ENCODE measurements around the gene NCAM1.
A peak's percentile ranks its signal among the peaks of the same experiment; 100 is the strongest.
"Not testable (repeated sequence)": the region's sequence is repeated elsewhere in the genome, so short reads cannot be mapped to it uniquely, and the experiment has no call there.

NCAM1 gene

DNA sequence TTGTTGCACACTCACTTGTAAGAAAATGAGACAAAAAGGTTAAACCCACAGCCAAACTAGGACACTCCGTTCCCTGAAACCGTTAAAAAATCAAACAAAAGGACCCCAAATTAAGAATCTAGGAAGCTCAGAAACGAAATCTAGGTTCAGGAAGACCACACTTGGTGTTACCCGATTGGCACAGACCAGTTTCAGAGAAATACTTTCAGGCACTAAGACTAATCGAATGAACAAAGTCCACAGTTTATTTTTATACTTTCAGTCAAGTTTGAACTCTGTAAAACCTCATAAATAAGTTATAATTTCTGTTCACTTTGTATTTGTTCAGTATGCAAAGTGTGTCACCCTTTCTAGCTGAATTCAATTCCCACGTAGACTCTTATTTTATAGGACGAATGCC is 314.4 kb downstream of the NCAM1 start:
- DNase-seq (ENCODE audit: low spot score), result no peak

DNA sequence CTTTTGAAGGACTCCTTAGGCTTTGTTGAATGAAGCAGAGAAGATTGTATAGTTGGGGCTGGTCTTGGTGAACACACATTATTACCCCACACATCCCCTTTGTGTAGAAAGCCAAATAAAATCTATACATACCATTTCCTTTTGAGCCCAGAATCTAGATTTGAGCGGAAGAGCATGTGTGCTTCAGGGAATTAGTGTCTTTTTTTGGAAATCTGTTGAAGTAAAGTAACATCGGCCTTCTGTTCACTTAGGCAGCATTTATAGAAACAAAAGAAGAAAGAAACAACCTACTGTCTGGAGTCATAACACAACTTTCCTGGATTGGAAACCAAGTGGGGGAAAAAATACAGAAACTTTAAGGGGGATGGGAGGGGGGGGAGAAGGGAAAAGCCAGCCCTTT is 315.2 kb downstream of the NCAM1 start:
- no peak for DNase-seq (ENCODE audit: low spot score)

DNA sequence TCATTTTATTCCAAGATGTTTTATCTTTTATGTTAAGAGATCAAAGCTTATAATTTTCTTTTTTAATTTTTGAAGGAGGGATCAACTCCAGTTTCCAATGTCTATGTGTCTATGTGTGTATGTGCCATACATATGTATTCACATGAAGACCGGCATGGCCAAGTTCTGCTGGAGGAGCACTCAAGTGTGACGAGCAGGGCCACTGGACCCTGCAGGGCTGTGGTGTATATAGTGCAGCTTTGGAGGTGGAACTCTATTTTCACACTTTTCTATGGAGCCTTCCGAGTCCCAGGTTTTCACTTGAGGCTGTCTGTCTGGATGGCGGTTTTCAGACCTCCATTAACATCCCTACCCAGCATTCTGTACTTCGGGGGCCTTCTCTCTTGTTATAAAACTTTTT is 316.7 kb downstream of the NCAM1 start:
- no peak for DNase-seq (ENCODE audit: low spot score)

DNA sequence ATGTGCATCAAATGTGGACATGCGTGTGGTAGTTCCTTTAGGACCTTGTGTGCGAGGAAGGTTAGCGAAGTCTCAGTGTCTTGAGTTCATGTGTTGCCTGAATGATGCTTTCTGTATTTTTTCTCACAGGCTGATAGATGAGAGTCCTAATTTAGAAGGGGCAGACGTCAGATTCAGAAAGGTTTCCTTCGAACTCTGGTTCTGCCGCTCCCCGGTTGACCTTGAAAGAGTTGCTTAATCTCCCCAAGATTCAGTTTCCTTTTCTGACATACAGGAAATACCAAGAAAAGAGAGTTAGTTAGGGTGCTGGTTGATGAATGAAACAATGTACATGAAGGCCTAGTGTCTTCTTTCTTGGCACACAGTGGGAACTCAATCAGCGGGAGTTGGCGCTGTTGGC is 317.3 kb downstream of the NCAM1 start:
- DNase-seq (ENCODE audit: low spot score), result no peak

DNA sequence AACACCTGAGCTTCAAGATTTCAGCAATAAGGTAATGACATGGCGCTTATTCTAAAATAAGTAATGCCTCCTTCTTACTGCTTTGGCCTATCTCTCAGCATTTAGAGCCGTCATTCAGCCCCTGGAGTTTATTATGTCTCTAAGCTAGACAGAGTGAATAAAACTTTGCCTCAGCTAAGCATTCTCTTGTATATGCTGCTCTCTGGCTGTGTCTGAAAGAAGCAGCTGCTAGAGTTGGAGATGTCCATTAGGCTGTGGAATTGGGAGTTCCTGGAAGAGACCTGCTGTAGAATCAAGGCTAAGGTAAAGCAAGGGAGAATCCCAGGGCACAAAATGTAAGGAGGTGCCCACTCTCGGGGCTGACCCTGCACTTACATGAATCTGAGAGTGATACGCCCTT is 317.7 kb downstream of the NCAM1 start:
- DNase-seq (ENCODE audit: low spot score), result no peak

DNA sequence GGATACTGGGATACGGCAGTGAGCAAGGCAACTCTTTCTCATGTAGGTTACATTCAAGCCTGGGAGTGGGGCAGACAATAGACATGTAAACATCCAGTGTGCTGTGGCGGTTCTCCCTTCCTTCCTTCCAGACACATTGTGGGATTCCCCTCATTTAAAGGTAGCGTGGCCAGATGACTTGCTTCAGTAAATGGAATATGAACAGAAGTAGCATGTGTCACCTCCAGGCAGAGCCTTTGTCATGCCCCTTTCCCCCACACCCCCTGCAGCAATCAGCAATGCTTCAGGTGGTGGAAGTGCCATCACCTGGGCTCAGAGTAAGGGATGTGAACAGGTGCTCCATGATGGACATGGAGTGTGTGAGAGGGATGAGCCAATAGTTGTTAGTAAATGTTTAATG is 318.4 kb downstream of the NCAM1 start:
- no peak for DNase-seq (ENCODE audit: low spot score)

DNA sequence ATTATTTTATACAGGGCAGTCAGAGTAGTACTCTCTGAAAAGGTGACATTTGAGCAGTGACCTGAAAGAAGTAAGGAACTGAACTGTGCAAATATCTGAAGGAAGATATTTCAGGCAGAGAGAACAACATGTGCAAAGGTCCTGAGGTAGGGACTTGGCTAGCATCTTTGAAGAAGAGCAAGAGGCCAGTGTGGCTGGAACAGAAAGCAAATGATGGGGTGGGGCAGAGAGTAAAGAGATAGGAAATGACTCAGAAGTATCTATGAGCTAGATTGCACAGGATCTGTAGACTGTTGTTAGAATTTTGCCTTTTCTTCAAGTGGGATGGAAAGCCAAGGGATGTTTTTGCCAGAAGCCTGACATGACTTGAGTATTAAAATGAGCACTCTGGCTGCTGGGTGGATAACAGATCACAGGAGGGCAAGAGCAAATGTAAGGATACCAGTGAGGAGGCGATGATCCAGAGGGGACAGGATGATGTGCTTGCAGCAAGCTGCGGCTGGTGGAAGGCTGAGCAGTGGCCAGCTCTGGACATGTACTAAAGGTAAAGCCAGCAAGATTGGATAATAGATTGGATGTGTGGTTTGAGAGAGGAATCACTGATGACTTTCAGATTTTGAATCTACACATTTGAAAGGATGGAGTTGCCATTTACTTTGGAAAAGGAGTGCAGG is 320.0 kb downstream of the NCAM1 start:
- DNase-seq (ENCODE audit: low spot score), result no peak

DNA sequence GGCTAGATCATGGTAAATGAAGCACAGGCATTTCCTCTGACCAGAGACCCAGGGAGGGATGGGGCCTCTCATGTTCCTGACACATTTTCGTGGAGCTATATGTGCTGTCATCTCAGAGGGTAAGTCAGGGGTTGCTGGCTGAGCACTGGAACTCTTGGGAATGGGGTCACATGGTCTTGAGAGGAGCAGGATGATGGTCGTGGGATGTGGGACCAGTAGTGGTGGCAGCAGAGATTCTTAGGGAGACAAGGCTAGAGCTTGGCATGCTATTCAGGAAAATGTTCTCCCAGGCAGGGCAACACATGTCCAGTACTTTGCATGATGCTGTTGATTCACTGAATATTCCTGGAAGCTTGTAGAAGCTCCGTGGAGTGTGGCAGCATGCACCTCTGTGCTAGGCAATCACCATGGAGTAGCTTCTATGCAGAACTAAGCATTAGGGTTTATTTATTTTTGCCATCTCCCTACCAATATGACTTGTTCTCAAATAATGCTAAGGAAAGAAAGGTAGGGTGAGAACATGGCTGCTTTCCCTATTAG is 321.7 kb downstream of the NCAM1 start:
- no peak for DNase-seq (ENCODE audit: low spot score)

DNA sequence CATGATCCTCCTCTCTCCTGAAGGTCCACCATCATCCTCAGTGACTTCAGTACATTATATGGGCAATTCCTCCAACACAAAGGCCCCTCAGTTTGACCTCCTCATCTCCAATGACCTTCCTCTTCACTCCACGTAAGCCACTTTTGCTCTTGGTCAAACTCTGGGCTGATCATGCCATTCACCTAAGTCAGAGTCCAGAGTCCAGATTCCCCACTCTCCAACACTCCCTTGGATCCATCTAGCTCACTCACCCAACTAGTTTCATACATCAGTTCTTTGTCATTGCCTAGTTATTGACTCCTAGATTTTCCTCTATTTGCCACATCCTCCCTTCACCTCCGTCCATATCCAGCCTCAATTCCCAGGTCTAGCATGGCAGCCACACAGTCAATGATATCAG is 322.7 kb downstream of the NCAM1 start:
- no peak for DNase-seq (ENCODE audit: low spot score)

DNA sequence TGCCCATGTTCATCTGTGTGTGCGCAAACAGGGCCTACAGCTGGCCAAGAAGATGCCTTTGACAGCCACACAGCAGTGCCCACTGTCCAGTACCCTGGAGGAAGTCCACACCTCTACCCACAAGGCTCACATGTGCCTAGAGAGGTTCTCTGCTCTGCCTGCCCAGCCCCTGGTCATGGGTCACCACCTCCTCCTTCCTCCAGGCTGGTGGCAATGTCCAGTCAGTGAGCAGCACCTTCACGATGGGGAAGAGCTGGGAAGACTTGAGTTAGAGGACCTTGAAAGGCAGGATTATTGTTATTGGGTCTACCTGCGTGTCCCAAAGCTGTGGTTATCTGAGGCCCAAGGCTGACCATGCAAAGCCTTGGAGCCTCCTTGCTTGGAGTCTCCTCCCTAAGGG is 324.8 kb downstream of the NCAM1 start:
- DNase-seq (ENCODE audit: low spot score), result no peak

DNA sequence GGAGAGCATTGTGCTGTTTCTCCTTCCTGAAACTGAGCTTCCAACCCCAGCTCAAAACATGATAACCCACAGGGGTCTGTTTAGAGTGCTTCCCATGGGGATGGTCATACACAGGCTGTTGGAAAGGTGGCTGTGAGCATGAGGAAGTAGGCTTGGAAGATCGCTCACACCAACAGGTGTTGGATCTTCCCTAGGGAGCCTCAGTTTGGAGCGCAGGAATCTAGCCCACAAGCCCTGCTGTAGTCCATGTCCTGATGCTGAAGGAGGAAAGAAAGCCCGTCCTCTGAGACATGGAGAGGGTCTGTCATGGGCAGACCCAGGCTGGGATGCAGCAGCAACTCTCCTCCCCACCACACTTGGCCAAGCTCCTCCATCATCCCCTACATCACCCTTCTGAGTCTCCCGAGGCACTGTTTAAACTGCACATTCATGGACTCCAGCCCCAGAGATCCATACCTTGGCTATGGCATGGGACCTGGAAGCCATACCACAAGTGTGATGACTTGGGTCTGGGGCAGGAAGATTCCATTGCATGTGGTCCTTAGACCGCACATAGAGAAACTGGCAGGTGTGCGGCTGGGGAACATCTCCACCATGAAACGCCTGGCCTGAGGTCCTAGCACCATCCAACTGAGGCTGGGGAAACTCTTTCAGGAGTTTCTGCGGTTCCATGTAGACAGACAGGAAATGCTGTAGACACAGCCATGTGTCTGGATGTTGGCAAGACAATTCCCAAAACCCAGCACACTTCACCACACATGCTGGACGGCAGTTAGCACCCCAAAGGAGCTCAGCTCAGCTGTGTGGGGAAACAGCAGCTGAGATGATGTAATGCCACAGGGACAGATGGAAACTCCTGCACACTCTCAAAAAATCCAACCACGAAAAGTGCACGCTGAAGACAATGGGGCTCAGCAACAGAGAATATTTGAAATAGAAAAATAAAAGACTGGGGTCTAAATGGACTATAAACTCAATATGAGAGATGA is 325.6 kb downstream of the NCAM1 start:
- no peak for DNase-seq (ENCODE audit: low spot score)

DNA sequence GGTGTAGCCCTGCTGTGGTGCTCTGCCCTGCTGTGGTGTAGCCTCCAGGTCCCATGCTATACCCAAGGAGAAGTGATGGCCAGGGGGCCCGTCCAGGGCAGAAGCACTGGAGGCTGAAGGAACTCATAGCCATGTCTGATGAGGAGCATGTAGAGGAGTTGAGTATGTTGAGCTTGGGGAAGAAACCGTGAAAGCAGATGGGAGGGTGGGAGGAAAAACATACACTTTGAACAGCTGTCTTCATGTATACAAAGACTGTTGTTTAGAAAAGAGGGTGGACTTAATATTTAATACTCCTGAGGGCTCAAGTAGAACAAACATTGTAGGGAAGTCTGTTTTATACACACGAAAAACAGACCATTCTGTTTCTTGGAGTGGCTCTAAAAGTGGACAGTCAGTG is 326.6 kb downstream of the NCAM1 start:
- DNase-seq (ENCODE audit: low spot score), result no peak

DNA sequence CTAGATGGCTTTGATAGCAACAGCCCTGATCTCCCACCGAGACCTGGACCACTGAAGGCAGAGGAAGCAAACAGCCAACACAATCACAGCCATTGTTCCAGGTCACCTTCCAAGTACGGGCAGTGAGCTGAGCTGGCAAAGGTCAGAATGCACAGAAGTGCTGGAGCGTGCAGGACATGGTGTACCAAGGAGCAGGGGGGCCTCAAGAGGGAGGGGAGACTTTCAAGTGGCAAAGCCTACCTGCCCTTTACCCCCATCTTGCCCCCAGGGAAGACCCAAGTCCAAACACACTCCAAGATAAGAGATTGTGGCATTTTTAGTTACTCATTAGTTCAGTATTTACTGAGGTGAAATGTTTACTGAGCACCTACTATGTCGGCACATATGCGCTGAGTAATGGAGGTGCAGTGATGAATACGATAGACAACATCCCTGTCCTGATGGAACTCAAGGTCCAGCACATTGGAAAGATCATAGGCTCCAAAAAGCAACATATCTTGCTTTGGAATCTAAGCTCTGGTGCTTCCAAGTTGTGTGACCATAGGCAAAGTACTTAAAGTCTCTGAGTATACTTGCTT is 327.2 kb downstream of the NCAM1 start:
- no peak for DNase-seq (ENCODE audit: low spot score)

DNA sequence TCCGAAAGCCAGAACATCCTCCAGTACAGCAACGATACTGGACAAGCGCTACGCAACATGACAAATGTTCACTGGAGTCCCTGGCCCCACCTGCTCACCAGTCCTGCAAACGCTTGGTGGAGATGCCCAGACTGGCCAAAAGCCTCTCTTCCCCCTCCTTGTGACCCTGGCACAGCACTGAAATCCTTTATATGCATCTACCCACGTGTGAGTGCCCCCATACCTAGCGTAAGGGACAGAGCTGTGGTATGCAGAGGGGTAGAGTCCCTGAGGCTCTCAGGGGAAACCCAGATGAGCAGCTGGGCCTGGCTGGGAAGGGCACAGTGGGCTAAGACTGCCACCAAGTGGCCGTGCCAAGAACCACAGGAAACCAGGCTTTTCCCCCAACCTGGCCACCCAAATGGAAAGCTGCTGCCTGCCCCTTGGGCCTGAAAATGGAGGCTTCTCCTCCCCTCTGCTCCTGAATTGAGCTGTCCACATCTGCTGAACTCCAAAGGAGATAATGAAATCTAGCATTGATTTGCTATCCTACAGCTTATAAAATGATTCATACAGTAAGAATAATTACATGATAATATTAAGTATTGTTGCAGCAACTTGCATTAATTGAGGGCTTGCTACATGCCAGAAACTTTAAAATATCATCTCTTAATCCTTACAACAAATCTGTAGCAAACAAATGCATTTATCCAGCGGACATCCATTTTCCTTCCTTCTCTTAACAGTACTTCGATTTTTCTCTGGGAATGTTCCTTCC is 328.4 kb downstream of the NCAM1 start:
- peak; percentile 38 for DNase-seq (ENCODE audit: low spot score)

DNA sequence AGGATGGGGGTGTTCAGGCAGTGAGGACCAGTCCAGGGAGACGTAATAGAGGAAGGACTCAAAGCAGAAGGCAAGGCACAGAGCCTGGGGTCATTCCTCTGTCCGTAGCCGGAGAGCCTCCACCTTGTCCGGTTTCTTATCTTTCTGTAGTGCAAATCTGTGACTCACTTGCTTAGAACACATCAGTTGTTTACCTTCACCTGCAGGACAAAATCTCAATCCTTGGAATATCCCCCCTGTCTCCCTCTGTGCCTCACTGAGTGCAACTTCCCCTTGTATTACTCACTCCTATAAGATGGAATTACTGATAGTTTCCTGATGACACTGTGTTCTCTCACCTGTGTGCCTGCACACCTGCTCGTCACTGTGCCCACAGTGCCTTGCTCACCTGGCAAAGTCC is 332.7 kb downstream of the NCAM1 start:
- DNase-seq (ENCODE audit: low spot score), result no peak

DNA sequence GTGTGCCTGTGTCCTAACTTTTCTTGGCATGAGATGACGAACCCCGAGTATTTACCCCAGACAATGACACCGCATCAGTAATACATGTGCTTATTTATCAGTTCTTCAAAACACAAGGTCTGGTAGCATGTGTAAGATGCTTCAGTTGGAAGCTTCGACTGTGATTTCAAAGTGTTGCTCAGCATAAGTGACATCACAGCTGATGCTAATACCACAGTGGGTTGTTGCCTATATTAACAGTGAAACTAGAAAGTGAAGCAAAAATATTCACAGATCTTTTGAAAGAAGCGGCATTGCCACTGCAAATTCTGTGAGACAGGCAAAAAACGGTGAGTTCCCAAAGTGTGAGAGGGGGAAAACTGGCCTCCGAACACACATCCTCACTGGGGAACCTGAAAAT is 334.8 kb downstream of the NCAM1 start:
- no peak for DNase-seq (ENCODE audit: low spot score)

DNA sequence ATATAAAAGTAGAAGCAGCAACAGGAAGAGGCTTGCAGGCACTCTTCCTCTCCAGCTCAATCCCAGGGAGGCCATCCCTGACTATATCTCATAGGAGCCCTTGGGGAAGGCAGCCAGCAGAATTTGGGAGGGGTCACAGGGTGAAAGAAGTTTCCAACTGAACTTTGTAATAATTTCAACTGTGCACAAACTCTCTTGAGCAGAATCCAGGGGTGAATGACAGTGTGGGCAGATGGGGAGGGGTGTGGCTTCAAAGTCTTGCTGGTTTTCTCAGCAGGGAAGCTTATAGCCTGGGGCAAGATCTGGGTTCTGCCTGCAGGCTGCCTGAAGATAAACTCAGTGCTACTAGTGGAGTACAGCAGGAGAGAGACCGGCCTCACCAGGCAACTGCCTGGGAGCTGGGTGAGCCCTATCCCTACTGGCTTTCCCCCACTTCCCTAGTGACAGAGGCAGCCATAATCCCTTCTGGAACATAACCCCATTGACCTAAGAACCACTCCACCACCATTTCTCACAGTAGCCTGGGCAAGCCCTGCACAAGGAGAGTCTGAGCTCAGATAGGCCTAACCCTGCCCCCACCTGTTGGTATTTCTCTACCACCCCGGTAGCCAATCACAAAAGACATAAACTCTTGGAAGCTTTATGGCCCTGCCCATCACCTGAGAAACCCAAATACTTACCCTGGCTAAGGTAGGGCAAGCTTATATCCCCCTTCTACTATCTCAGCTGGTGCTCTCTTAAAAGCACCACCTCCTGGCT is 335.4 kb downstream of the NCAM1 start:
- no peak for DNase-seq (ENCODE audit: low spot score)

DNA sequence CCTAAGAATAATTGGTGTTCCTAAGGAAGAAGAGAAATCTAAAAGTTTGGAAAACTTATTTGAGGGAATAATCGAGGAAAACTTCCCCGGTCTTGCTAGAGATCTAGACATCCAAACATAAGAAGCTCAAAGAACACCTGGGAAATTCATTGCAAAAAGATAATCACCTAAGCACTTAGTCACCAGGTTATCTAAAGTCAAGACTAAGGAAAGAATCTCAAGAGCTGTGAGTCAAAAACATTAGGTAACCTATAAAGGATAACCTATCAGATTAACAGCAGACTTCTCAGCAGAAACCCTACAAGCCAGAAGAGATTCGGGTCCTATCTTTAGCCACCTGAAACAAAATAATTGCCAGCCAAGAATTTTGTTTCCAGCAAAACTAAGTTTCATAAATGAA is 337.3 kb downstream of the NCAM1 start:
- not testable (repeated sequence) for DNase-seq (ENCODE audit: low spot score)

DNA sequence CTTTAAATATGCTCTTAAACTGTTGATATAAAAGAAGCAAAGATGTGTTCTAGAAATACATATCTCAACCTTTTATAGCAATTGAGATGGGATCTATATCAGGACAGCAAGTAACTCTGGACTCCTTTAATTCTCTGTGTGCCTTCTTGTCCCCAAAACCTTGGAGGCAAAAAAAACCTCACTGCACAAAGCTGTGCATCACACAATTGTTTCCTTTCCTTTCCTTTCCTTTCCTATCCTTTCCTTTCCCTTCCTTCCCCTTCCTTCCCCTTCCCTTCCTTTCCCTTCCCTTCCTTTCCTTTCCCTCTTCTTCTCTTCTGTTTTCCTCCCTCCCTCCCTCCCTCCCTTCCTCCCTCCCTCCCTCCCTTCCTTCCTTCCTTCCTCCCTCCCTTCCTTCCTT is 343.7 kb downstream of the NCAM1 start:
- DNase-seq (ENCODE audit: low spot score), result no peak

DNA sequence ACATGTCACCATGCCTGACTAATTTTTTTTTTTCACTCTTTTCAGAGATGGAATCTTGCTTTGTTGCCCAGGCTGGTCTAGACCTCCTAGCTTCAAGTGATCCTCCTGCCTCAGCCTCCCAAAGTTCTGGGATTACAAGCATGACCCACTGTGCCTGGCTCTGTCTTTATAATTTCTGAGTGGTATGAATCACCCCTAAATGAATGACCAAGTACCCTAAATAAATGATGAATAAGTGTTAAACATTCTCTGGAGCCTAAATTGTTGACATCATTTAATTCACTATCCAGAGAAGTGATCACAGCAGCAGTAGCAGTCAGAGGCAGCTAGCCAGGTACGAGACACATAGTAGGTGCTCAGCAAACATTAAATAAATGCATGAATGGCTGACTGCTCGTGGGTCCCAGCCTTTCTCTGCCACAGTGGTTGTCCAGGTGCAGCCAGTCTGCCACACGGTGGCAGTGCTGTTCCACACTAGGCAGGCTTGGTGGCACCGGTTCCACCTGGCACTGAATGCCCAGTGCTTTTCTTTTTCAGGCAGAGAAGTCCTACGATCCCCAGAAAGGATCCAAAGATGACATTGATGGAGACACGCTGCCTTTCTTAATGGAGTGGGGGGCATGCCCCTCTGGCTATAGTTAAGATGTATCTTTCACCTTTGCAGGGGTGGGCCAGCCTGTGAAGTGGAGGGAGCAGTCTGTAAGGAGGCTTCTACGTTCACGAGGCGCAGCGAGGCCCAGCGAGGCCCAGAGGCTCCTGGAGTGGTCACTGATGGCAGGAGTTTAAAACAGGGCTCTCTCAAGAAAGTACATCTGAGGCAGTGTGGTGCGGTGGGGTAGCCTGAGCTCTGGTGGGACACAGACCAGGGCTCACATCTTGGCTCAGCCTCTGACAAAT is 344.5 kb downstream of the NCAM1 start:
- peak; percentile 29 for DNase-seq (ENCODE audit: low spot score)

Data from SK-N-DZ (cell line).